H1 (cell line): ENCODE results near the gene TMEM235. TPM values are rescaled to one million over a fixed set of nuclear protein-coding genes. Genes with fewer than 3 reads are reported as not detected.

Experiments
- CTCF ChIA-PET: fragments of 300-600 bp; sonication (Branson Sonifier 250); formaldehyde crosslinking; loops from one replicate; lab custom pipeline; 2021; ENCODE audit not compliant: partially characterized antibody; lab: Charles Lee
- POLR2A ChIA-PET: fragments of 300-600 bp; sonication (Branson Sonifier 250); formaldehyde crosslinking; loops from one replicate; lab custom pipeline; 2021; ENCODE audit warnings: inconsistent platforms; ENCODE audit not compliant: partially characterized antibody; lab: Charles Lee
- DNase-seq, 2 experiments: peaks; one replicate each; pipeline versions ENCODE4 v3.0.0 to v3.0.0-alpha.2; 2010 to 2022; ENCODE audit warnings: low spot score in 2 of 2, low read depth in 1 of 2, mixed read lengths in 1 of 2
- FAIRE-seq: peaks from 2 replicates; lab custom pipeline; 2011; peaks lifted over from hg19 to GRCh38; lab: Jason Lieb, UNC
- H2AFZ ChIP-seq: 2 replicates; pipeline ENCODE4 v1.8.1; 2012; ENCODE audit warnings: low read length, inconsistent platforms
- H2AK5ac ChIP-seq: 2 replicates; pipeline ENCODE4 v1.6.1; 2013; ENCODE audit warnings: low read depth, low read length
- H2BK120ac ChIP-seq: replicated peaks from 2 replicates; pipeline ENCODE3; 2013; ENCODE audit warnings: low read depth, low read length, inconsistent platforms
- H2BK12ac ChIP-seq: 2 replicates; pipeline ENCODE4 v1.6.1; 2013; ENCODE audit warnings: low read depth, low read length
- H2BK15ac ChIP-seq: 2 replicates; pipeline ENCODE4 v1.6.1; 2013; ENCODE audit warnings: low read length
- H2BK20ac ChIP-seq: 2 replicates; pipeline ENCODE4 v1.6.1; 2013; ENCODE audit warnings: low read length
- H2BK5ac ChIP-seq: 2 replicates; pipeline ENCODE4 v1.6.1; 2013; ENCODE audit warnings: low read depth, low read length
- H3K14ac ChIP-seq: 2 replicates; pipeline ENCODE4 v1.6.1; 2013; ENCODE audit warnings: inconsistent platforms; ENCODE audit not compliant: insufficient read length
- H3K18ac ChIP-seq: 2 replicates; pipeline ENCODE4 v1.6.1; 2013; ENCODE audit warnings: low read length; ENCODE audit errors: extremely low read depth
- H3K23ac ChIP-seq: 2 replicates; pipeline ENCODE4 v1.6.1; 2013; ENCODE audit warnings: inconsistent platforms; ENCODE audit not compliant: insufficient read length
- H3K23me2 ChIP-seq: 2 replicates; pipeline ENCODE4 v1.6.1; 2013; ENCODE audit warnings: low read depth, low read length
- H3K27ac ChIP-seq: 2 replicates; pipeline ENCODE4 v1.6.1; 2011; ENCODE audit warnings: low read depth, low read length, inconsistent platforms
- H3K27me3 ChIP-seq, 4 experiments: replicated peaks in 1 of 4; 1 replicate in 1 of 4; 2 replicates in 3 of 4; pipeline versions ENCODE4 v1.6.1 to v1.8.1; 2011 to 2013; ENCODE audit warnings: low read length in 3 of 4, mild to moderate bottlenecking in 3 of 4, inconsistent platforms in 2 of 4, mixed read lengths in 2 of 4, moderate library complexity in 1 of 4; ENCODE audit not compliant: control insufficient read depth in 3 of 4, insufficient read depth in 3 of 4; ENCODE audit errors: extremely low read depth in 1 of 4
- H3K36me3 ChIP-seq, 4 experiments: 2 replicates each; pipeline versions ENCODE4 v1.6.1 to v1.8.1; 2011 to 2013; ENCODE audit warnings: mild to moderate bottlenecking in 4 of 4, low read length in 3 of 4, moderate library complexity in 2 of 4, control low read depth in 1 of 4, inconsistent platforms in 1 of 4; ENCODE audit not compliant: insufficient read depth in 4 of 4, control insufficient read depth in 2 of 4
- H3K4ac ChIP-seq: replicated peaks from 2 replicates; pipeline ENCODE3; 2013; ENCODE audit warnings: low read length, low read depth, mixed read lengths, inconsistent platforms; ENCODE audit not compliant: insufficient read length
- H3K4me1 ChIP-seq, 4 experiments: replicated peaks in 1 of 4; 1 replicate in 1 of 4; 2 replicates in 3 of 4; pipeline versions ENCODE4 v1.6.1 to v1.8.1; 2011 to 2013; ENCODE audit warnings: low read length in 3 of 4, inconsistent platforms in 2 of 4, mixed read lengths in 1 of 4; ENCODE audit not compliant: insufficient read depth in 4 of 4, control insufficient read depth in 3 of 4
- H3K4me2 ChIP-seq, 2 experiments: 2 replicates each; pipeline versions ENCODE4 v1.6.1 to v1.8.1; 2011 to 2013; ENCODE audit warnings: low read depth in 2 of 2, low read length in 2 of 2, control low read depth in 1 of 2, inconsistent platforms in 1 of 2, mild to moderate bottlenecking in 1 of 2; ENCODE audit not compliant: insufficient read depth in 1 of 2
- H3K4me3 ChIP-seq, 4 experiments: fragments of 200-600, 300-600 bp in 1 of 4; sonication (generic), shearing (Covaris generic), sonication (Bioruptor Twin) in 1 of 4; 2 replicates each; pipeline versions ENCODE4 v1.5.1 to v1.8.1; 2011 to 2016; ENCODE audit warnings: low read length in 4 of 4, low read depth in 3 of 4, control low read depth in 2 of 4, inconsistent platforms in 2 of 4, mild to moderate bottlenecking in 2 of 4, mixed read lengths in 1 of 4, moderate library complexity in 1 of 4; ENCODE audit not compliant: insufficient read depth in 2 of 4; ENCODE audit errors: extremely low read depth in 1 of 4
- H3K56ac ChIP-seq: replicated peaks from 2 replicates; pipeline ENCODE3; 2013; ENCODE audit warnings: low read depth, mild to moderate bottlenecking, mixed read lengths, low read length, inconsistent platforms; ENCODE audit not compliant: insufficient read length
- H3K79me1 ChIP-seq: 2 replicates; pipeline ENCODE4 v1.6.1; 2013; ENCODE audit warnings: low read depth, low read length, control low read depth
- H3K79me2 ChIP-seq, 2 experiments: 2 replicates each; pipeline versions ENCODE4 v1.6.1 to v1.8.1; 2012 to 2013; ENCODE audit warnings: low read length in 2 of 2, mild to moderate bottlenecking in 2 of 2, inconsistent platforms in 1 of 2; ENCODE audit not compliant: insufficient read depth in 2 of 2, control insufficient read depth in 1 of 2
- H3K9ac ChIP-seq, 4 experiments: replicated peaks in 1 of 4; 1 replicate in 1 of 4; 2 replicates in 3 of 4; pipeline versions ENCODE4 v1.6.1 to v1.8.1; 2011 to 2013; ENCODE audit warnings: low read depth in 3 of 4, low read length in 3 of 4, control low read depth in 2 of 4, mild to moderate bottlenecking in 2 of 4, moderate library complexity in 2 of 4, inconsistent platforms in 1 of 4; ENCODE audit errors: extremely low read depth in 1 of 4
- H3K9me3 ChIP-seq, 2 experiments: 2 replicates each; pipeline versions ENCODE4 v1.6.1 to v1.8.1; 2012 to 2013; ENCODE audit warnings: mild to moderate bottlenecking in 2 of 2, moderate library complexity in 2 of 2, control low read depth in 1 of 2, inconsistent platforms in 1 of 2, low read depth in 1 of 2, low read length in 1 of 2, mixed read lengths in 1 of 2; ENCODE audit not compliant: insufficient read depth in 2 of 2
- H4K20me1 ChIP-seq, 2 experiments: replicated peaks in 1 of 2; 2 replicates each; pipeline versions ENCODE3 to v1.8.1; 2011 to 2013; ENCODE audit warnings: inconsistent platforms in 2 of 2, low read length in 2 of 2, mild to moderate bottlenecking in 1 of 2; ENCODE audit not compliant: insufficient read depth in 2 of 2, control insufficient read depth in 1 of 2
- H4K5ac ChIP-seq: 2 replicates; pipeline ENCODE4 v1.6.1; 2013; ENCODE audit warnings: low read length, low read depth, mixed read lengths, inconsistent platforms; ENCODE audit not compliant: insufficient read length
- H4K8ac ChIP-seq: 2 replicates; pipeline ENCODE4 v1.8.0; 2013; ENCODE audit warnings: mild to moderate bottlenecking, moderate library complexity, low read length, inconsistent platforms; ENCODE audit not compliant: insufficient read depth; ENCODE audit errors: extremely low read depth
- H4K91ac ChIP-seq: replicated peaks from 2 replicates; pipeline ENCODE3; 2013; ENCODE audit warnings: low read length, mixed read lengths, inconsistent platforms; ENCODE audit not compliant: insufficient read length
- CEBPB ChIP-seq: IDR thresholded peaks from 2 replicates; pipeline ENCODE4 v1.6.1; 2012; ENCODE audit warnings: low read depth, low read length
- CHD1 ChIP-seq: IDR thresholded peaks from 2 replicates; pipeline ENCODE4 v1.6.1; 2012; ENCODE audit warnings: low read depth, low read length, improper control_type of control experiment
- CHD2 ChIP-seq: IDR thresholded peaks from 2 replicates; pipeline ENCODE4 v1.6.1; 2012; ENCODE audit warnings: low read length, improper control_type of control experiment
- CTBP2 ChIP-seq: IDR thresholded peaks from 2 replicates; pipeline ENCODE4 v1.7.0; 2011; ENCODE audit warnings: borderline replicate concordance, mild to moderate bottlenecking, moderate library complexity, mixed read lengths, low read length; ENCODE audit not compliant: insufficient read depth, insufficient read length
- JUN ChIP-seq: IDR thresholded peaks from 2 replicates; pipeline ENCODE4 v1.6.1; 2011; ENCODE audit warnings: low read depth, mild to moderate bottlenecking, improper control_type of control experiment, low read length
- NANOG ChIP-seq: IDR thresholded peaks from 2 replicates; pipeline ENCODE4 v1.6.1; 2011; ENCODE audit warnings: low read length, low read depth, mild to moderate bottlenecking, inconsistent platforms; ENCODE audit not compliant: insufficient read depth, poor library complexity, severe bottlenecking
- RXRA ChIP-seq: IDR thresholded peaks from 2 replicates; pipeline ENCODE4 v1.6.1; 2011; ENCODE audit warnings: low read depth, mild to moderate bottlenecking, low read length, moderate library complexity; ENCODE audit not compliant: insufficient read depth
- WGBS, 2 experiments: shearing (Covaris generic) in 1 of 2; methylation state at CpG; one replicate each; pipeline versions ENCODE4 v1.1.6 to v1.1.7; 2013 to 2015; ENCODE audit warnings: low lambda C conversion rate in 2 of 2, mixed read lengths in 2 of 2, inconsistent platforms in 1 of 2, low coverage in 1 of 2, missing lambda C conversion rate in 1 of 2; ENCODE audit not compliant: insufficient replicate concordance in 2 of 2, insufficient coverage in 1 of 2, insufficient read length in 1 of 2; ENCODE audit errors: extremely low coverage in 1 of 2, missing lambda C conversion rate in 1 of 2; 5-methylcytosine and 5-hydroxymethylcytosine counted together
- polyA plus RNA-seq, 7 experiments: library from polyadenylated mRNA; depleted of rRNA in 3 of 7; stranded (reverse) in 5 of 7; unstranded in 2 of 7; fragments of >200 nt in 5 of 7; fragments of 200-250 nt in 2 of 7; gene quantifications; 1 replicate in 5 of 7; 2 replicates in 1 of 7; 4 replicates in 1 of 7; pipeline versions ENCODE4 v1.2.1 to v1.2.3, GENCODE V29; 2011 to 2013; ENCODE audit warnings: missing spikeins in 2 of 7, mixed read lengths in 2 of 7
- total RNA-seq: library from RNA; stranded (reverse); fragmentation: NEBNext Ultra II Directional; extraction: Animal tissue kit (Norgen Biotek cat#: 25700); gene quantifications from 2 replicates; pipeline ENCODE4 v1.2.1, GENCODE V29; 2021
- TF ChIP-seq, protein P1 (sequence below): IDR thresholded peaks from 2 replicates; pipeline ENCODE4 v1.6.1; 2012; ENCODE audit warnings: inconsistent platforms

The TMEM235 gene
- total and polyA plus RNA-seq, 2 of the 8 experiments (the other 6 are each of a cell fraction or from before 2014, with no cell fraction given), result 0.05 to 0.15 TPM

DNA sequence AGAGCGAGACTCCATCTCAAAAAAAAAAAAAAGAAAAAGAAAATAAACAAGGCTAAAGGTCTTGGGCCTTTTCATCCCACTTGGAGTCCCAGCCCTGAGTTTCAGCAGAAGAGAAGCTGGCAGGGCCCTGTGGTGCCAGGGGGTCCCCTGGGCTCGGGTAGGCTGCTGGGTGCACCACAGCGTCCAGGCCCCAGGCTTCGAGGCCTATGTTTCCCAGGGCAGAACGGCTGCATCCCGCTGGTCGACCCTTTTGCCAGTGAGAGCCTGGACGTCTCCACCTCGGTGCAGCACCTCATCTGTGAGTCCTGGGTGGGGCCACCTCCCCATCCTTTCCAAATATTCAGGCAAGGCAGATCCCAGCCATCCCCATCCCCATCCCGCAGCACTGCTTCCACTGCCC lies 2.2 kb downstream of the TMEM235 start:
- peak overlapping the region; percentile 38 for H3K4ac ChIP-seq
- H3K23ac ChIP-seq, result no peak overlapping the region
- H3K27me3 ChIP-seq, result peaks cover 0 to 27% (median 22%) of the 10 kb centered on the region in 4 experiments; a peak in 6 of 7 replicates
- H3K4me2 ChIP-seq, result no peak overlapping the region
- peaks cover 0 to 2% of the 10 kb centered on the region in 2 experiments for H4K20me1 ChIP-seq
- H3K14ac ChIP-seq, result no peak overlapping the region
- no peak overlapping the region for H2BK120ac ChIP-seq
- H3K79me1 ChIP-seq, result no peaks in the 10 kb centered on the region
- H2BK20ac ChIP-seq, result no peak overlapping the region
- CTCF ChIA-PET, result interaction anchor here (1.6 to 4.6 kb wide), 2 partner anchors 17 to 21 kb away, joined by 3 to 24 read pairs; no protein-coding TSS in a partner anchor
- H4K5ac ChIP-seq, result no peak overlapping the region
- H4K8ac ChIP-seq, result peak overlapping the region; percentile 71
- H3K23me2 ChIP-seq, result peaks cover 5% of the 10 kb centered on the region; the same call in 1 of the 2 replicates
- H3K18ac ChIP-seq, result no peak overlapping the region
- H2AK5ac ChIP-seq, result no peak overlapping the region
- H2BK12ac ChIP-seq, result no peak overlapping the region
- no peak overlapping the region for H4K91ac ChIP-seq
- TF ChIP-seq, protein P1, sequence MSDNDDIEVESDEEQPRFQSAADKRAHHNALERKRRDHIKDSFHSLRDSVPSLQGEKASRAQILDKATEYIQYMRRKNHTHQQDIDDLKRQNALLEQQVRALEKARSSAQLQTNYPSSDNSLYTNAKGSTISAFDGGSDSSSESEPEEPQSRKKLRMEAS, result no peak
- TF ChIP-seq CTBP2 (no peak), CHD2 (no peak), NANOG (no peak), JUN (no peak), CEBPB (no peak), CHD1 (no peak), RXRA (no peak)
- POLR2A ChIA-PET, result interaction anchor here (1.5 kb wide), 1 partner anchor 47 kb away, joined by 4 read pairs; the partner anchor contains the start of gene TK1
- H3K27ac ChIP-seq, result no peak overlapping the region
- H3K79me2 ChIP-seq, result no peaks in the 10 kb centered on the region
- H3K56ac ChIP-seq, result no peak overlapping the region
- H2AFZ ChIP-seq, result no peak overlapping the region
- H3K9me3 ChIP-seq, result no peaks in the 10 kb centered on the region
- no peak overlapping the region for H2BK5ac ChIP-seq
- no peaks in the 10 kb centered on the region for H3K36me3 ChIP-seq
- peaks cover 0 to 8% (median 5%) of the 10 kb centered on the region in 4 experiments; a peak in 5 of 7 replicates for H3K4me1 ChIP-seq
- H2BK15ac ChIP-seq, result no peak overlapping the region
- no peak for DNase-seq
- 91% methylated on average over 9 of the region's 10 CpGs; no CpG with 5 or more reads in 1 of the 2 experiments for WGBS, 2 experiments
- no peak for FAIRE-seq
- H3K4me3 ChIP-seq, result no peak overlapping the region
- H3K9ac ChIP-seq, result no peak overlapping the region
